IPS-11a (cell line): ENCODE data around the gene PARP6.

Source experiments
- H3K4me3 ChIP-seq: one replicate; pipeline ENCODE4 v1.5.1; 2013; ENCODE audit warnings: low read depth, low read length, control low read depth

The PARP6 gene

DNA sequence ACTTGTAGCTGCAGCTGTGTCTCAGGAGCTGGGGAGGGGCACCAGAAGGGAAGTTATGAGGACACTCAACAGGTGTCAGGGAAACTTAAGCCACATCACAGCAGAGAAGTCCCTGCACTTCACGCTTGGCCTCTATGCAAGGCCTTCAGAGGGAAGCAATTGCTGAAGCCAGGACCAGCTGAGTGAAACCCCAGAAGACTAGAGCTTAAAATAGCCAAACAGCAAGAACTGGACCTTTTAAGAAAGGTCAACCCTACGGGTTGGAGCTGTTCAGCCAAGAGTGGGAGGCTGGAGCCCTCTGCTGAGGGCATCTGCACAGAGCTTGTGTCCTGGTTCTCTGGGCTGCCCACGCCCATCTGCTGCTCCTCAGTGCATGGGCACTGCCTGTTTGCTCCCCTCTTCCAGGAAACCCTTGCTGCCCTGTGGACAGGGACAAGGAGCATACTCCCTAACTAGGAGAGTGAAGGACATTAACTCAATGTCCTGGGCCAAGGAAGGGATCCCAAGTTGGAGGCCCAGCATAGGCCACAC, 70.9 kb downstream of the PARP6 start:
- H3K4me3 ChIP-seq, result no peak overlapping the region

DNA sequence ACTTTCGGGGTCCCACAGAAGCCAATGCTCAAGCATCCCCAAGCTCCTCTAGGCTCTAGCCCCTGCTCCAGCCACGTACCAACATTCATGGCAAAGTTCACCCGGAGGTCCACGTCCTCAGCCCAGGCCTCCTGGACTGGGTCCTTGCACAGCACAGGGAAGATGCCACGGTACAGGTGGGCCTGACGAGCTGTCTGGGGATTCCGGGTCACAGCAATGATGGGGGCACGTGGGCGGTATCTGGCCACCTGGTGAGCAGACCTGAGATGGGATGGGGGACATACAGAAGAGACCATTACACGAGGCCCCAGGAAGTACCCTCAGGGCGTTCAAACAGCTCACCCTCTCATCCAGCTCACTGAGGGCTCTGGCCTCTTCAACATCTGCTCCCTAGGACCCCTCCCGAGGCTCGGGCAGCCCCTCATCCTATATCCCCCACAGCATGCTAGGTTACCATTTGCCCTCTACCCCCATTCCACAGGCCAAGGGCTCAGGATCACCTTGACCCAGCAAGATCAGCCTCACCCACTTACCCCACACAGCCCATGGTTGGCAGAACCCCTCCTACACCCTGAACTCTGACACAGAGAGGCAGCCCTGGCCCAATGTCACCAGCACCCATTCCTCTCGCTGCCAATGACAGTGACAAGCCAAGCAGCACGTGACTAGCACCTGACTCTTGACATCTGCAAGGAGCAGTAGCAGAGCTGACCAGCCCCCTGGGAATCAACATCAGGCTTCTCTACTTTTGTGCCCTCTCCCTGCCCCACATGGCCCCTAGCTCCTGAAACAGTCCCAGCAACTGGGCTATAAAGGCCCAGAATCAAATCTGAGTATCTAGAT, 71.7 kb downstream of the PARP6 start:
- no peak overlapping the region for H3K4me3 ChIP-seq

- no peak overlapping the region for H3K4me3 ChIP-seq
Observed at GRCh38 chr15:72199721-72200212, 72.6 kb downstream of the PARP6 start.

DNA sequence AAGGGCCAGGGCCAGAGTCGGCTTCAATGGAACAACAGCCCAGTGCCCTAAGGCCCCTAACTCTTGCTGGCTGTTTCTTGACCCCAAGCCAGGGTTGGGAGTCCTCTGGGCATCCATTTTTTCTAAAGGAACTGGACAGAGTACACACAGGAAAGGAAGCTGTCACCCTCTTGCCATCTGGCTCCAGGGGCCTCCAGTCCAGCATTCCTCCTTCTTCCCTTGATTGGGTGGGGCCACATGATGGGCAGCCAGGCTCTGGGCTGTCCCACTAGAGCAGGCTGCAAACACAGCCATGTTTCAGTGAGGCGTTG, 73.2 kb downstream of the PARP6 start:
- H3K4me3 ChIP-seq, result no peak overlapping the region

DNA sequence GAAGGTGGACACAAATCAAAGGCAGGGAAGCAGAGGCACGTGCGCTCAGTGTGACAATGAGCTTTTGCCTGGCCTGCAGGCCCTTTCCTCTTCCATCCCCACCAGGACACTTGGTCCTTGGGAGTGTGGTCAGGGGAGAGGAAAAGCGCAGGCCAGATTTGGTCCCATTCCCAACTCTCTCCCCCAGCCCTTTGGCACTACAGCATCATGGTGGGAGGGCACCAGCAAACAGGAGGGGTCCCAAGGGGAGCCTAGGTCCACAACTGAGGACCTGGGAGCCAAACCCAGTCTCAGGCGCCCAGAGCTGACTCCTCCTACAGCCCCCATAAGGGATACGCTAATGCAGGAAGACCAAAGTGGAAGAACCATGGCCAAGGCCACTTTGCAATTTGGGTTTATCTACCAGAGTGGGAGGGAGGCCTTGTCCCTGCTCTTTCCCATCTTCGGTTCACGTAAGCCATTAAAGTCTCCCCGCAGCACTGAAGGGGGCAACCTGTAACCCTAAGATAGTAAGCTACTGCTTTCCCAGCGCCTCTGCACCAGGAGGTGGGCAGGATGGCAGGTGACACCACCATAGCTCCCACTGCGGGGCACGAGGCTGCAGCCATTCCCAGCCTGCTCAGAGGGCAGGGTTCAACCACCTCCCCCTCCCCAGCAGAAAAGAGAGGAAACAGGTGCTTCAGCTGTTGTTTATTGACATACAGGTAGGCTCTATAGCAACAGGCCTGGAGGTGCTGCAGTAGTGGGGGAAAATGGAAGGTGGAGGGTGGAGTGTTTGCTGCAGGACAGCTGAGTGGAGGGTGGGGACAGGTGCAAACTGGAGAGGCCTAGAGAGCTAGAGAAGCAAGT, 73.8 kb downstream of the PARP6 start:
- H3K4me3 ChIP-seq, result no peak overlapping the region

DNA sequence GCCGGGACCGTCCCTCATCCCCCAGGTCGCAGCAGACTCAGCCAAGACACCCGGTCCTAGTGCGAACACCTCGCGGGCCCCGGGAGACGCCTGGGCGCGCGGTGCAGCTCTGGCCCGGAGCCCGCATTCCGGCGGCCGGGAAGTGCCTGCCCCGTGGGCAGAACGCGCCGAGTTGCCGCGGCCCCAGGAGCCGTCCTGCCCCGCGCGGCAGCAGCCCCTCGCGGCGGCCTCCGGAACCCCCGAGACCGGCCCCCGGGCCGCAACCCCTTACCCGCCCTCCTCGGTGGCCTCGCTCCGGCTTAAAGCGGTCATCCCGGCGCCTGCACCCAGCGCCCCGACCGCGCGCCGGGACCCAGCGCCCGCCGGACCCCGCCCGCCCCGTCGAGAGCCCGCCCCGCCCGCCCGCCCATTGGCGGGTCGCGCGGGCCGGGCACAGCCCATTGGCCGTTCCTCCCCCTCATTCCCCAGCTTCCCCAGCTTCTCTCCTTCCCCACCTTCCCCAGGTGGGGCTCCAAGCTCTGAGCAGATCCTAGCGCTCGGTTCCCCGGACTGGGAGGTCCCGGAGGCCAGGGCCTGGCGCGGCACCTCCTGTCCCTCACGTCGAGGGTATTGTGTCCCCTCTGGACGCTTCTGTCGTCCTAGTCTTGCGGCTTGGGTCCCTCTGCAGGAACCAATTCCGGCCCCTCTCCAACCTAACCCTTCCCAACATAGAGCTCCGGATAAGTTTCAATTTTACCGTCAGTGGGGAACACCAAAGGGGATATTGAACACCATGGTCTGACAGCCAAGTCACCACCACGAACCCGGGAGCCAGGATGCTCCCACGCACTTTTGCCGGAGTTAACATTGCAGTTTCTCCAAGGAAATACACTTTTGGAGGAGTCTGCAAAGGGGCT, 74.6 kb downstream of the PARP6 start, which contains the start of gene GRAMD2A:
TSS of gene GRAMD2A (minus strand) at position 328 of the 896 bp plus-strand sequence.
- H3K4me3 ChIP-seq, result peak within 1 kb of the TSS; percentile 28

GRCh38 chr15:72197041-72197459, 75.3 kb downstream of the PARP6 start:
- peak overlapping the region; percentile 28 for H3K4me3 ChIP-seq

- peak overlapping the region; percentile 28 for H3K4me3 ChIP-seq
Observed at GRCh38 chr15:72196409-72197040, 75.8 kb downstream of the PARP6 start.

DNA sequence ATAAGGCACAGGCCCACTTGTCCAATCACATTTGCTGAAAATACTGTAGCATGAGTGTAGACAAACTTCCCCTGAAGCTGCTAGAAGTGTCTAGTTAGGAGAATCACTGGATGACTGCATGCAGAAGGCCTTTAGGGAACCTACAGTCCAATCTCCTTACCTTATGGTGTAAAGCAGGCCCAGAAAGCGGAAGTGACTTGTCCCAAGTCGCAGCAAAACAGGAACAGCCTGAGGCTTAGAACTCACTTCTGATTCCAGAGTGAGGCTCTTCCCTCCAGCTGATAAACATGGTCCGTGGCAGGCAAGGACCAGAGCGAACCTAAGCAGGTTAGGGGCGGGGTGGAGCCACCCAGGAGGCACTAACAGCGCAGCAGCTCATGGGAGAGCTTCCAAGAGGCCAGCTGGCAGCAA, 77.2 kb downstream of the PARP6 start:
- H3K4me3 ChIP-seq, result no peak overlapping the region

- no peak overlapping the region for H3K4me3 ChIP-seq
Observed at GRCh38 chr15:72193836-72194396, 78.4 kb downstream of the PARP6 start.

- H3K4me3 ChIP-seq, result no peak overlapping the region
Observed at GRCh38 chr15:72192416-72192815, 79.9 kb downstream of the PARP6 start.
